ENCODE results near the gene ADORA1.

Gene ADORA1

GRCh38 chr1:203213126-203213525, 85.6 kb downstream of the ADORA1 start:
- no peak for DNase-seq (ENCODE audit: low read depth)

- no peak for DNase-seq (ENCODE audit: low read depth)
Measured at GRCh38 chr1:203214871-203215270, 87.3 kb downstream of the ADORA1 start.

GRCh38 chr1:203215573-203215972, 88.0 kb downstream of the ADORA1 start:
- no peak for DNase-seq (ENCODE audit: low read depth)

- DNase-seq (ENCODE audit: low read depth), result peak; percentile 28
Measured at GRCh38 chr1:203216274-203217138, 89.0 kb downstream of the ADORA1 start.
